Lung (tissue), 12 donors: ENCODE data around the gene DUSP22. TPM values are rescaled to one million over a fixed set of nuclear protein-coding genes. Genes with fewer than 3 reads are reported as not detected.

Source experiments
- ATAC-seq: fragments of 200-7000 bp; cut with Tn5 transposase; one replicate; pipeline ENCODE4 v1.9.1; 2020; ENCODE audit warnings: moderate number of reproducible peaks; ENCODE audit not compliant: insufficient read depth, low FRiP score
- DNase-seq, 3 donors: peaks; one replicate each; pipeline ENCODE4 v3.0.0-alpha.2; 2013 to 2017
- H3K27ac ChIP-seq, 2 donors: one replicate each; pipeline ENCODE4 v1.5.1; 2013; ENCODE audit warnings: mild to moderate bottlenecking in 2 of 2, moderate library complexity in 2 of 2, control low read depth in 1 of 2, inconsistent platforms in 1 of 2, low read depth in 1 of 2, low read length in 1 of 2
- H3K27me3 ChIP-seq, 3 donors: one replicate each; pipeline ENCODE4 v1.5.1; 2013; ENCODE audit warnings: low read length in 2 of 3; ENCODE audit not compliant: control insufficient read depth in 3 of 3, insufficient read depth in 3 of 3
- H3K36me3 ChIP-seq, 4 donors: one replicate each; pipeline ENCODE4 v1.5.1; 2013; ENCODE audit warnings: low read length in 4 of 4, mild to moderate bottlenecking in 1 of 4, moderate library complexity in 1 of 4; ENCODE audit not compliant: control insufficient read depth in 4 of 4, insufficient read depth in 4 of 4
- H3K4me1 ChIP-seq, 5 donors: one replicate each; pipeline ENCODE4 v1.5.1; 2013; ENCODE audit warnings: low read length in 5 of 5, mild to moderate bottlenecking in 2 of 5, moderate library complexity in 1 of 5; ENCODE audit not compliant: control insufficient read depth in 5 of 5, insufficient read depth in 5 of 5
- H3K4me3 ChIP-seq: one replicate; pipeline ENCODE4 v1.5.1; 2013; ENCODE audit warnings: mild to moderate bottlenecking, control low read depth, moderate library complexity
- H3K9ac ChIP-seq, 2 donors: one replicate each; pipeline ENCODE4 v1.5.1; 2013; ENCODE audit warnings: low read length in 2 of 2, control low read depth in 1 of 2; ENCODE audit not compliant: insufficient read depth in 1 of 2
- H3K9me3 ChIP-seq, 4 donors: one replicate each; pipeline ENCODE4 v1.5.1; 2013; ENCODE audit warnings: low read length in 3 of 4, mild to moderate bottlenecking in 1 of 4, moderate library complexity in 1 of 4; ENCODE audit not compliant: control insufficient read depth in 4 of 4, insufficient read depth in 3 of 4
- WGBS, 2 donors: extraction: QIAGEN DNeasy Blood & Tissue Kit; methylation state at CpG; one replicate each; pipeline ENCODE4 v1.1.7; 2013; 5-methylcytosine and 5-hydroxymethylcytosine counted together
- polyA plus RNA-seq, 2 donors: library from polyadenylated mRNA; stranded (reverse); fragments of 200-250 nt; gene quantifications; one replicate each; pipeline ENCODE4 v1.2.1, GENCODE V29; 2013
- total RNA-seq, 2 donors: library from RNA; depleted of rRNA in 1 of 2; stranded (reverse); fragments of >200 nt in 1 of 2; gene quantifications; one replicate each; pipeline ENCODE4 v1.2.1, GENCODE V29; 2014 to 2021
- TF ChIP-seq, protein P1 (sequence below): IDR thresholded peaks from 2 replicates; pipeline ENCODE4 v1.5.1; 2012; ENCODE audit warnings: mild to moderate bottlenecking; ENCODE audit errors: control extremely low read depth, extremely low read depth
- donor health status: control.
- donor health status: control.
- donor health status: Bipolar disorder and iron deficiency.
- donor health status: healthy.
- donor health status: DM: yes; HTN: yes; CAD: no.

DUSP22 gene
- total and polyA plus RNA-seq, 4 donors = 38.9 to 51.1 (median 43.8) TPM

DNA sequence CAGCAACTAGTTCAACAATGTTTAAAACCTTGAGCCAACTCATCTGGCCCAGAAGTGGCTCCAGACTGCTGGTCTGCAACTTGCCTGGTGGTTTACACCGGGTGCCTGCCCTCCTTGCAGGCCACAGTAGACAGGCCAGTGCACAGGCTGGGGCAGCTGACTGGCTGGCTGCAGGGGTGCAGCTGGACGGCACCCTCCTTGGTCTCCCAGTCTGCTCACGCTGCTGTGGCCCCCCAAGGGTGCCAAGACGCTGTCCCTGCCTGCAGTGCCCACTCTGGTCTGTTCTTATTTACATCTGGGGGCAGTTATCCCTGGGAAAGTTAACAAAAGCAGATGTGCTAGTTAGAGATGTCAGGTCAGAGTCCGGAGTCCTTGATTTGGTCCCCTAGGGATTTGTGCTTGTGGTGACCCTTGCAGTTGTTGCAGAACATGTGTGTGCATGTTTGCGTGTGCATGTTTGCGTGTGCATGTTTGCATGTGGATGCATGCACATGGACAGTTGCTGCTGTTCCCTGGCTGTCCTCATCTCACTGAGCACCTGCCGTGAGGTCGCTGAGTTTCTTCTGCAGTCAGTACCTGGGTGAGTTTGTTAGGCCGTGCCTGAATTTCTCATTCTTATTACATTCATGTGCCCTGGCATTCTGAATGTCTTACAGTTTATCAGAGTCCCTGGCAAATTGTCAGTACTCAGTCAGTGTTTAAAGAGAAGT lies 51.1 kb downstream of the DUSP22 start:
- ATAC-seq = no peak

DNA sequence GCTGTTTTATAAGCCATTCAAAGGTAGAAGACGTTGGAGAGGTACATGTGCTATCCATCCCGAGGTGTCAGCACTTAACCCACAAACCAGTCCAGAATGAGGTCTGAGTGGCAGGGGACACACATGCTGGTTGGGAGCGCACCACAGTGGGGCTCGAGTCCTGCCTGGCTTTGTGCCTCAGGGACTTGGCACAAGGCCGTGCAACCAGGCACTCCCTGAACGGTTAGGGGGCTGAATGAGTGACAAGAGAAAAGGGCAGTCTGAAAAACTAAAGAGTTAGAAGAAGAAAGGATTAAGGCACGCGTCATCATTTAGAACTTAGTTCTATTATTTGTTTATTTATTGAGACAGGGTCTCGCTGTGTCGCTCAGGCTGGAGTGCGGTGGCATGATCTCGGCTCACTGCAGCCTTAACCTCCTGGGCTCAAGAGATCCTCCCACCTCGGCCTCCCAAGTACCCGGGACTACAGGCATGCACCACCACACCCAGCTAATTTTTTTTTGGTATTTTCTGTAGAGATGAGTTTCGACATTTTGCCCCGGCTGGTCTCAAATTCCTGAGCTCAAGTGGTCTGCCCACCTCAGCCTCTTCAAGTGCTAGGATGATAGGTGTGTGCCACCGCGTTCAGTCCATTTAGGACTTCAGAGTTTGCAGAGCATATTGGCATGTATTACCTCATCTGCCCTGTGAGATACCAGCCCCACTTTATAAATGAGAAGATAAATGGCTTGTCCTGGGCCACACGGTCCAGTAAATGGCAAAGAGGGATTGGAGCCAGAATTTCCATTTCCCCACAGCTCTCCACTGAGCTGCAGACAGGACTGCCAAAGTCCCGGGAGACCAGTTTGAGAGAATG lies 51.9 kb downstream of the DUSP22 start:
- Histone ChIP-seq H3K4me1 (peaks cover 0 to 5% (median 0%) of the 10 kb centered on the region in 5 donors), H3K27me3 (no peaks in the 10 kb centered on the region), H3K4me3 (no peak overlapping the region), H3K9ac (no peak overlapping the region), H3K27ac (no peak overlapping the region), H3K36me3 (peaks cover 0 to 16% (median 2%) of the 10 kb centered on the region in 4 donors), H3K9me3 (peaks cover 0 to 5% (median 0%) of the 10 kb centered on the region in 4 donors)
- TF ChIP-seq, protein P1, sequence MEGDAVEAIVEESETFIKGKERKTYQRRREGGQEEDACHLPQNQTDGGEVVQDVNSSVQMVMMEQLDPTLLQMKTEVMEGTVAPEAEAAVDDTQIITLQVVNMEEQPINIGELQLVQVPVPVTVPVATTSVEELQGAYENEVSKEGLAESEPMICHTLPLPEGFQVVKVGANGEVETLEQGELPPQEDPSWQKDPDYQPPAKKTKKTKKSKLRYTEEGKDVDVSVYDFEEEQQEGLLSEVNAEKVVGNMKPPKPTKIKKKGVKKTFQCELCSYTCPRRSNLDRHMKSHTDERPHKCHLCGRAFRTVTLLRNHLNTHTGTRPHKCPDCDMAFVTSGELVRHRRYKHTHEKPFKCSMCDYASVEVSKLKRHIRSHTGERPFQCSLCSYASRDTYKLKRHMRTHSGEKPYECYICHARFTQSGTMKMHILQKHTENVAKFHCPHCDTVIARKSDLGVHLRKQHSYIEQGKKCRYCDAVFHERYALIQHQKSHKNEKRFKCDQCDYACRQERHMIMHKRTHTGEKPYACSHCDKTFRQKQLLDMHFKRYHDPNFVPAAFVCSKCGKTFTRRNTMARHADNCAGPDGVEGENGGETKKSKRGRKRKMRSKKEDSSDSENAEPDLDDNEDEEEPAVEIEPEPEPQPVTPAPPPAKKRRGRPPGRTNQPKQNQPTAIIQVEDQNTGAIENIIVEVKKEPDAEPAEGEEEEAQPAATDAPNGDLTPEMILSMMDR = no peak
- ATAC-seq (no peak), DNase-seq (no peak)
- WGBS, 2 donors = 87 to 92% methylated on average over 20 of the region's 20 CpGs

More for the DNA sequence above, 51.1 kb downstream of the DUSP22 start:
- Histone ChIP-seq H3K4me1 (peaks cover 0 to 11% (median 4%) of the 10 kb centered on the region in 5 donors), H3K27me3 (no peaks in the 10 kb centered on the region), H3K4me3 (no peak overlapping the region), H3K36me3 (peaks cover 0 to 10% (median under 1%) of the 10 kb centered on the region in 4 donors), H3K27ac (no peak overlapping the region), H3K9ac (no peak overlapping the region), H3K9me3 (peaks cover 0 to 2% (median 0%) of the 10 kb centered on the region in 4 donors)
- 86 to 87% methylated on average over 10 of the region's 10 CpGs for WGBS, 2 donors
- no peak for DNase-seq
- TF ChIP-seq, protein P1 = no peak

- Histone ChIP-seq H3K9ac (no peak overlapping the region), H3K27me3 (no peaks in the 10 kb centered on the region), H3K36me3 (peaks cover 0 to 19% (median 2%) of the 10 kb centered on the region in 4 donors), H3K9me3 (peaks cover 0 to 5% (median 0%) of the 10 kb centered on the region in 4 donors), H3K4me3 (no peak overlapping the region), H3K27ac (no peak overlapping the region), H3K4me1 (peaks cover 0 to 4% (median 0%) of the 10 kb centered on the region in 5 donors)
- 81 to 84% methylated on average over 8 of the region's 8 CpGs for WGBS, 2 donors
- TF ChIP-seq, protein P1 = no peak
- no peak for DNase-seq
- no peak for ATAC-seq
Observed at GRCh38 chr6:344816-345340, 52.6 kb downstream of the DUSP22 start.
